Esophagus muscularis mucosa (tissue), 4 donors: Measurements from ENCODE around the gene AGTPBP1. TPM values are rescaled to one million over a fixed set of nuclear protein-coding genes. Genes with fewer than 3 reads are reported as not detected.

ENCODE experiments used
- DNase-seq: peaks from one replicate; pipeline ENCODE4 v3.0.0-alpha.2; 2017; ENCODE audit errors: extremely low spot score
- H3K27ac ChIP-seq, 4 donors: fragments of 200-600 bp; sonication (generic); replicated peaks in 1 of 4; 1 replicate in 3 of 4; 2 replicates in 1 of 4; pipeline ENCODE4 v1.5.1; 2016 to 2019; ENCODE audit warnings: mild to moderate bottlenecking in 1 of 4
- H3K27me3 ChIP-seq, 4 donors: fragments of 200-600 bp; sonication (generic); one replicate each; pipeline versions ENCODE4 v1.5.1 to v1.6.0; 2016 to 2019
- H3K36me3 ChIP-seq, 4 donors: fragments of 200-600 bp; sonication (generic); one replicate each; pipeline ENCODE4 v1.5.1; 2016 to 2019
- H3K4me1 ChIP-seq, 4 donors: fragments of 200-600 bp; sonication (generic); one replicate each; pipeline ENCODE4 v1.5.1; 2016 to 2019
- H3K4me3 ChIP-seq, 4 donors: fragments of 200-600 bp; sonication (generic); 1 replicate in 2 of 4; 2 replicates in 2 of 4; pipeline ENCODE4 v1.5.1; 2016 to 2019; ENCODE audit warnings: mild to moderate bottlenecking in 4 of 4, moderate library complexity in 1 of 4
- H3K9me3 ChIP-seq, 4 donors: fragments of 200-600 bp; sonication (generic); 1 replicate in 3 of 4; 2 replicates in 1 of 4; pipeline ENCODE4 v1.5.1; 2016 to 2019
- EP300 ChIP-seq: sonication (generic); formaldehyde crosslinking; IDR thresholded peaks from one replicate; pipeline ENCODE4 v1.6.1; 2017; ENCODE audit warnings: antibody characterized with exemption
- POLR2A ChIP-seq: fragments of 450-650 bp; IDR thresholded peaks from one replicate; pipeline ENCODE4 v1.6.1; 2017; ENCODE audit warnings: antibody characterized with exemption, moderate library complexity, mild to moderate bottlenecking, low read depth
- POLR2AphosphoS5 ChIP-seq, 2 donors: sonication (generic); formaldehyde crosslinking; IDR thresholded peaks; one replicate each; pipeline ENCODE4 v1.6.1; 2017; ENCODE audit warnings: antibody characterized with exemption in 2 of 2
- WGBS: methylation state at CpG from one replicate; pipeline ENCODE4 v1.1.5; 2018; 5-methylcytosine and 5-hydroxymethylcytosine counted together
- intact Hi-C: fragments of 100-400 bp; cut with DNase I; formaldehyde crosslinking; loops from one replicate; pipeline ENCODE4 v1.15.1; 2023
- total RNA-seq, 4 donors: library from RNA; depleted of rRNA; stranded (reverse); fragments of >200 nt; gene quantifications; one replicate each; pipeline versions ENCODE4 v1.1.0 to v1.2.1, GENCODE V29; 2016
- TF ChIP-seq, protein P1 (sequence below), 3 experiments: fragments of 200-600 bp in 2 of 3; fragments of 450-650 bp in 1 of 3; sonication (generic) in 2 of 3; IDR thresholded peaks; one replicate each; pipeline ENCODE4 v1.5.1; 2017 to 2019; ENCODE audit warnings: antibody characterized with exemption in 3 of 3, mild to moderate bottlenecking in 2 of 3, moderate library complexity in 1 of 3

Gene AGTPBP1
- total RNA-seq, 4 donors from 2014 or later, result 15.9 to 25.3 (median 24.1) TPM

DNA sequence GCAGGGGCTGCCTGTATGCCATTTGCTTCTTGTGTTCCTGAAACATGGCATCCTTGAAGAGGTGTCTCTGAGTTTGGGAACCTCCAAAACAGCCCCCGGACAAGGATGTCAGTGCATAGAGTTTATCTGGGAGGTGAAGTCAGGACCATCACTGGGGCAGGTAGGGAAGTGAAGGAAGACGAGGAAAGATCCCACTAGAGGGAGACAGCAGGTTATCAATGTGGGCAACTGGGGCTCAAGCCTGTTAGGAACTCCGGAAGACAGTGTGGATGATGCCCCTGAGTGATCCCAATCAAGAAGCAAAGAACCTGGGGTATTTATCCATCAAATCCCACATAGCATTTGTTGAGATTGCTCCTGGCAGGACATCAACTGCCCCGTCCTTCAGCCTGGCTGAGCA is 233.1 kb downstream of the AGTPBP1 start:
- TF ChIP-seq EP300, result no peak
- TF ChIP-seq POLR2A, result no peak
- DNase-seq, result no peak
- H3K4me1 ChIP-seq, result no peaks in the 10 kb centered on the region
- H3K9me3 ChIP-seq, result no peaks in the 10 kb centered on the region
- no peaks in the 10 kb centered on the region for H3K36me3 ChIP-seq
- H3K4me3 ChIP-seq, result no peak overlapping the region
- H3K27ac ChIP-seq, result no peak overlapping the region
- H3K27me3 ChIP-seq, result no peaks in the 10 kb centered on the region
- WGBS, result 69% methylated on average over 4 of the region's 4 CpGs
- intact Hi-C loops, result no loop called here

DNA sequence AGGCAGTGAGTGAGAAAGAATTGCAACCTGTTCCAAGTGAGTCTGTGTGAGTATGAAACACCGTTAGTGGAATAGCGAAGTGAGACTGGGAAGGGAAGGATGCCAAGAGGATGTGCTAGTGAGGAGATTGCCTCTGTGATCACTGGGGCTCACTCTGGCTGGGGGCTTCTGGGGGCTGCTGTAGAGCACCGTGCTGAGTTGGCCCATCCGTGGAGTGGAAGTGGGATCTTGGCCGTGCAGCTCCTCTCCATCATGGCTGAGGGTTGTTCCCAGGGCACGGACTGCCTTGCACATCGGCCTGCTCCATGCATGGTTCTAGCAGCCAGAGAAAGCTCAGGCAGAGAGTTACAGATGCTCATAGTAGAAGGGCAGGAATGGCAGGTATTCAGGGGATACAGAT is 236.1 kb downstream of the AGTPBP1 start:
- no peak overlapping the region for H3K4me3 ChIP-seq
- no peak for DNase-seq

DNA sequence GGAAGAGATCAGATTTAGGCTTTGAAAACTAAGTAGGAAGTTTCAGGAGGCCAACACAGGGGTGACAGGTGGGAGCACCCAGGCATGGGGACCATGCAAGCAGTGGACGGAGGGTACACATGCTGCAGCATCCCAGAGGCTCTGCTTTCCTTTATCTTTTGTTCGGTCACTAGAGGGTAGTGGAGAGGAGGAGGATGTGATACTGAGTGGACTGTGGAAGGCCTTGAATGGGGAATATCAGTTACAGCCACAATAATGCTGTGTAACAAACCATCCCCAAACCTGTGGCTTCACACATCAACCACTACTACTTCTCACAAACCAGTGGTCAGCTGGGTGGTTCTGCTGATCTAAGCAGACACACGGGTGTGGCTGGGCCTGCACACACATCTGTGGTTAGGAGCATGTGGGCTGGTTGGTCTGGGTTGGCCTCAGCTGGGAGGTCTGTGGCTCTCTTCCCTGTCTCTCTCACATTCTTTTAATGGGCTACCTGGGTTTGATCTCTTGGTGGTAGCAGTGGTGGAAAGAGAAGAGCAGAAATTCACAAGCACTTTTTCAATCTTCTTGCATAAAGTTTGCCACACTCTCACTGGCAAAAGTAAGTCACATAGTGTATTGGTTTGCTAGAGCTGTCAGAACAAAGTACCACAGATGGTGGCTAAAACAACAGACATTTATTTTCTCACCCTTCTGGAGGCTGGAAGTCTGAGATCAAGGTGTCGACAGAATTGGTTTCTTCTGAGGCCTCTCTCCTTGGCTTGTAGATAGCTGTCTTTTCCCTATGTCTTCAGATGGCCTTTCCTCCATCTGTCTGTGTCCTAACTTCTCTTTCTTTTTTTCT is 238.7 kb downstream of the AGTPBP1 start:
- no peak for TF ChIP-seq EP300
- no peak for TF ChIP-seq POLR2A
- TF ChIP-seq POLR2AphosphoS5 (IDR thresholded peaks at IDR 0.05), result no peak
- TF ChIP-seq, protein P1, sequence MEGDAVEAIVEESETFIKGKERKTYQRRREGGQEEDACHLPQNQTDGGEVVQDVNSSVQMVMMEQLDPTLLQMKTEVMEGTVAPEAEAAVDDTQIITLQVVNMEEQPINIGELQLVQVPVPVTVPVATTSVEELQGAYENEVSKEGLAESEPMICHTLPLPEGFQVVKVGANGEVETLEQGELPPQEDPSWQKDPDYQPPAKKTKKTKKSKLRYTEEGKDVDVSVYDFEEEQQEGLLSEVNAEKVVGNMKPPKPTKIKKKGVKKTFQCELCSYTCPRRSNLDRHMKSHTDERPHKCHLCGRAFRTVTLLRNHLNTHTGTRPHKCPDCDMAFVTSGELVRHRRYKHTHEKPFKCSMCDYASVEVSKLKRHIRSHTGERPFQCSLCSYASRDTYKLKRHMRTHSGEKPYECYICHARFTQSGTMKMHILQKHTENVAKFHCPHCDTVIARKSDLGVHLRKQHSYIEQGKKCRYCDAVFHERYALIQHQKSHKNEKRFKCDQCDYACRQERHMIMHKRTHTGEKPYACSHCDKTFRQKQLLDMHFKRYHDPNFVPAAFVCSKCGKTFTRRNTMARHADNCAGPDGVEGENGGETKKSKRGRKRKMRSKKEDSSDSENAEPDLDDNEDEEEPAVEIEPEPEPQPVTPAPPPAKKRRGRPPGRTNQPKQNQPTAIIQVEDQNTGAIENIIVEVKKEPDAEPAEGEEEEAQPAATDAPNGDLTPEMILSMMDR (IDR thresholded peaks at IDR 0.05), result no peak
- no peaks in the 10 kb centered on the region for H3K4me1 ChIP-seq
- H3K4me3 ChIP-seq, result no peak overlapping the region
- intact Hi-C loops, result no loop called here
- H3K36me3 ChIP-seq, result no peaks in the 10 kb centered on the region
- no peak for DNase-seq
- no peaks in the 10 kb centered on the region for H3K27me3 ChIP-seq
- H3K9me3 ChIP-seq, result peaks cover 0 to 12% (median 10%) of the 10 kb centered on the region in 4 donors
- 81% methylated on average over 4 of the region's 4 CpGs for WGBS
- H3K27ac ChIP-seq, result no peak overlapping the region

More for the DNA sequence above, 236.1 kb downstream of the AGTPBP1 start:
- intact Hi-C loops, result no loop called here
- WGBS, result 65% methylated on average over 5 of the region's 7 CpGs
- no peaks in the 10 kb centered on the region for H3K27me3 ChIP-seq
- no peak for TF ChIP-seq POLR2AphosphoS5 (IDR thresholded peaks at IDR 0.05)
- no peak for TF ChIP-seq POLR2A
- no peak for TF ChIP-seq EP300
- TF ChIP-seq, protein P1 (IDR thresholded peaks at IDR 0.05), result no peak
- no peak overlapping the region for H3K27ac ChIP-seq
- H3K36me3 ChIP-seq, result no peaks in the 10 kb centered on the region
- peaks cover 0 to 6% (median 0%) of the 10 kb centered on the region in 4 donors for H3K9me3 ChIP-seq
- H3K4me1 ChIP-seq, result no peaks in the 10 kb centered on the region

DNA sequence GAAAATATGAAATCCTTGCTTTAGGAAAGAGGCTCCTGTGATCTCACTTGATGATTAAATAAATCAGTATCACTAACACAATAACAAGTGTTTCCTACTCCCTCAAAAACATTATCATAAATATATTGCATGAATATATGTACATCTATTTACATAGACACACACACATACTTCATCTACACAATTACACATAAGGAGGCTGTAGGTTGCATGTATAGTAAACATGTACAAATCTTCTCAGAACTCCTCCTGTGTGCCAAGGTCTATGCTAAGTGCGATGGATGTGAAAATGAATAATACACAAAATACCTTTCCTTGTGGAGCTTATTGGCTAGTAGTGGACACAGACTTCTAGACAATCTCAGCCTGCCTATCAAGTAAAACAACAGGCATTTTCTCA is 239.9 kb downstream of the AGTPBP1 start:
- Histone ChIP-seq H3K4me3 (no peak overlapping the region), H3K4me1 (no peaks in the 10 kb centered on the region), H3K27ac (no peak overlapping the region), H3K27me3 (no peaks in the 10 kb centered on the region), H3K9me3 (peaks cover 0 to 12% (median 10%) of the 10 kb centered on the region in 4 donors), H3K36me3 (no peaks in the 10 kb centered on the region)
- no peak for DNase-seq
- TF ChIP-seq POLR2A (no peak), POLR2AphosphoS5 (IDR thresholded peaks at IDR 0.05) (no peak), EP300 (no peak)
- TF ChIP-seq, protein P1 (IDR thresholded peaks at IDR 0.05), result no peak
- 90% methylated on average over 1 of the region's 1 CpG for WGBS
- intact Hi-C loops, result no loop called here

DNA sequence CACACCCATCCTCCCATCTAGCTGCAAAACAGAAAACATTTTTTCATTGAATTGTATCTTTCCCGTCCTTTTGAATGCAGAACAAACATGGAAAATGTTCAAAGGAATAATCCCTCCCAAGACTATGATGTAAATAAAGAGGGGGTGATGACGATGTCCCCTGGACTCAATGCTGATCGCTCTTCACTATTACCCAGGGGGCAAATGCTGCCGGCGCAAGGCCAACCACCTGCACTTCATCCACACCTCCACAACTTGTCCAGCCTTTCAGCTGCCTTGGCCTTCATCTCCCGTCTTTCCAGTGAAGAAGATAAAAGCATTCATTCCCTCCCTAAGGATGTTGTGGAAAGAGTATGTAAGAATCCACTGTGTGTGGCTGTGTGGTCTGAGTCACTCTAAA is 240.3 kb downstream of the AGTPBP1 start:
- TF ChIP-seq, protein P1 (IDR thresholded peaks at IDR 0.05), result no peak
- TF ChIP-seq EP300 (no peak), POLR2AphosphoS5 (IDR thresholded peaks at IDR 0.05) (no peak), POLR2A (no peak)

More for the DNA sequence above, 240.3 kb downstream of the AGTPBP1 start:
- DNase-seq, result peak; percentile 81
- Histone ChIP-seq H3K4me3 (no peak overlapping the region), H3K4me1 (no peaks in the 10 kb centered on the region), H3K27me3 (no peaks in the 10 kb centered on the region), H3K9me3 (peaks cover 0 to 12% (median 10%) of the 10 kb centered on the region in 4 donors), H3K27ac (no peak overlapping the region), H3K36me3 (no peaks in the 10 kb centered on the region)
- intact Hi-C loops, result no loop called here
- 65% methylated on average over 6 of the region's 6 CpGs for WGBS
